ENCODE data around the gene SLC9A9.
A peak's percentile ranks its signal among the peaks of the same experiment; 100 is the strongest.

Gene SLC9A9

GRCh38 chr3:143859465-143860203, 11.4 kb upstream of the SLC9A9 start:
- Histone ChIP-seq H3K36me3 (ENCODE audit: control insufficient read depth in 4 of 4, insufficient read depth in 4 of 4, low read length in 3 of 4) (no peaks in the 10 kb centered on the region), H3K4me3 (ENCODE audit: control insufficient read depth in 1 of 7, extremely low read depth in 1 of 7, insufficient read depth in 4 of 7, low read depth in 2 of 7, low read length in 6 of 7) (no peak overlapping the region), H3K27ac (ENCODE audit: insufficient read depth in 1 of 2, low read depth in 1 of 2, low read length in 2 of 2, poor library complexity in 1 of 2, severe bottlenecking in 2 of 2) (no peak overlapping the region), H3K4me1 (ENCODE audit: control extremely low read depth in 1 of 4, control insufficient read depth in 4 of 4, insufficient read depth in 4 of 4, low read length in 3 of 4) (no peaks in the 10 kb centered on the region), H3K27me3 (replicated peaks in 2 of 5; ENCODE audit: control insufficient read depth in 4 of 5, insufficient read depth in 5 of 5, low read length in 4 of 5) (no peaks in the 10 kb centered on the region), H3K9me3 (ENCODE audit: control extremely low read depth in 1 of 5, control insufficient read depth in 4 of 5, insufficient read depth in 2 of 5, low read depth in 1 of 5, low read length in 4 of 5) (peaks cover 0 to 5% (median 1%) of the 10 kb centered on the region in 5 experiments)
- WGBS (ENCODE audit: insufficient coverage): 70% methylated on average over 2 of the region's 3 CpGs
- ChIA-PET POLR2A (no interaction called here), CTCF (no interaction called here)
- peak in 1 of 3 donors; percentile 10 for DNase-seq

GRCh38 chr3:143856252-143856970, 8.1 kb upstream of the SLC9A9 start:
- 100% methylated on average over 2 of the region's 9 CpGs for WGBS (ENCODE audit: insufficient coverage)
- ChIA-PET POLR2A (no interaction called here), CTCF (interaction anchor here (1.2 kb wide), 1 partner anchor 29 kb away, joined by 4 read pairs; no protein-coding TSS in a partner anchor)
- H3K9me3 ChIP-seq (ENCODE audit: control extremely low read depth in 1 of 5, control insufficient read depth in 4 of 5, insufficient read depth in 2 of 5, low read depth in 1 of 5, low read length in 4 of 5): peaks cover 0 to 5% (median 1%) of the 10 kb centered on the region in 5 experiments
- H3K4me1 ChIP-seq (ENCODE audit: control extremely low read depth in 1 of 4, control insufficient read depth in 4 of 4, insufficient read depth in 4 of 4, low read length in 3 of 4): no peaks in the 10 kb centered on the region
- no peaks in the 10 kb centered on the region for H3K36me3 ChIP-seq (ENCODE audit: control insufficient read depth in 4 of 4, insufficient read depth in 4 of 4, low read length in 3 of 4)
- DNase-seq: no peak
- H3K27ac ChIP-seq (ENCODE audit: insufficient read depth in 1 of 2, low read depth in 1 of 2, low read length in 2 of 2, poor library complexity in 1 of 2, severe bottlenecking in 2 of 2): no peak overlapping the region
- no peak overlapping the region for H3K4me3 ChIP-seq (ENCODE audit: control insufficient read depth in 1 of 7, extremely low read depth in 1 of 7, insufficient read depth in 4 of 7, low read depth in 2 of 7, low read length in 6 of 7)
- no peaks in the 10 kb centered on the region for H3K27me3 ChIP-seq (replicated peaks in 2 of 5; ENCODE audit: control insufficient read depth in 4 of 5, insufficient read depth in 5 of 5, low read length in 4 of 5)

DNA sequence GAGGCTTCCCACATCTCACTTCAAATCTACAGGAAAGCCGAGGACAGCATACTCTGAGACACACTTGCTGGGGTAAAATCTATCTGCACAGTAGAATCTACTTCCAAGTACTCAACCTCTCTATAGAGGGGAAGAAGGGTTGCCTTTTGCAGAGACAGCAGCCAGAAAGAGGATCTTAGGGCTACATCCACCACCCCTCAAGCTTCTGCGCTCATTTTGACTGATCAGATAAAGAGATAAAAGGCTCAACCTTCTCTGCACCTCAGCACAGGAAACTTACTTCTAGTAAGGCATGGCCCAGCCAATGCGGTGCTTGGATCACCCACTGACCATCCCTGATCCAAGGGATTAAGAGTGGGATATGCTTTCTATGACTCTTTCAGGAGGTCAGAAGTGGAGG, 6.9 kb upstream of the SLC9A9 start:
- WGBS (ENCODE audit: insufficient coverage): 80% methylated on average over 3 of the region's 3 CpGs
- POLR2A ChIA-PET: no interaction called here
- no peak overlapping the region for H3K27ac ChIP-seq (ENCODE audit: insufficient read depth in 1 of 2, low read depth in 1 of 2, low read length in 2 of 2, poor library complexity in 1 of 2, severe bottlenecking in 2 of 2)
- peaks cover 0 to 5% (median 1%) of the 10 kb centered on the region in 5 experiments for H3K9me3 ChIP-seq (ENCODE audit: control extremely low read depth in 1 of 5, control insufficient read depth in 4 of 5, insufficient read depth in 2 of 5, low read depth in 1 of 5, low read length in 4 of 5)
- no peak overlapping the region for H3K4me3 ChIP-seq (ENCODE audit: control insufficient read depth in 1 of 7, extremely low read depth in 1 of 7, insufficient read depth in 4 of 7, low read depth in 2 of 7, low read length in 6 of 7)
- DNase-seq: no peak
- no peaks in the 10 kb centered on the region for H3K36me3 ChIP-seq (ENCODE audit: control insufficient read depth in 4 of 4, insufficient read depth in 4 of 4, low read length in 3 of 4)
- no peaks in the 10 kb centered on the region for H3K4me1 ChIP-seq (ENCODE audit: control extremely low read depth in 1 of 4, control insufficient read depth in 4 of 4, insufficient read depth in 4 of 4, low read length in 3 of 4)
- no peaks in the 10 kb centered on the region for H3K27me3 ChIP-seq (replicated peaks in 2 of 5; ENCODE audit: control insufficient read depth in 4 of 5, insufficient read depth in 5 of 5, low read length in 4 of 5)
- CTCF ChIA-PET: interaction anchor here (1.2 kb wide), 1 partner anchor 30 kb away, joined by 4 read pairs; no protein-coding TSS in a partner anchor

DNA sequence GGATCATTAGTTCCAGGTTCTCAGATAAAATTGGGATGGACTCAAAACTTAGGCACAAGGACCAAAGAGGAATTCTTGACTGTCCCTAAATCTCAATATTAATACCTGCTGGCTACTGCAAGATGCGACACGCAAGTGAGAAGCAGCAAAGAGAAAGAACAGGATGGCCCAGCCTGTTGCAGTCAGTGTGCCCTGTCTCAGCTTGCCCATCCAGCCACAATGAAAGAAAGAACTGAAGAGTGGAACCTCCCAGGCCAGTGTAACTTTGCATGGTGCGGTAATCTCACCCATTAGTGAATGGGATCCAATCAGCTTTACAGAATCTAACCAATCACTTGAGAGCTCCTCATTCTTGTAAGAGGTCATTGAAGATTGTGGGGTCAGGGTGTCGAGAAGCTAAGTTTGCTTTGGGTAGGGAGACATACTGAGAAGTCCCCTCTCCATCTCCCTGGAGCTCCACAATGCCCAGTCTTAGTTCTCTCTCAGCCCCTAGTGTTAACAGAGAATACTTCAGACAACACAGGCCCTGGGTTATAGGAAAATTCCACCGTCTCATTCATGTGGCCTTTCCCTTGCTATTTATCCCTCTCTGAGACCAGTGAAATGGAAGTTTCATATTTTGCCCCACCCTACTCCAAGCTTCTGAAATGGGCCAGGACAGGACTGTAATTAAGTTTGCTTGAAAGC, 3.2 kb upstream of the SLC9A9 start:
- H3K27me3 ChIP-seq (replicated peaks in 2 of 5; ENCODE audit: control insufficient read depth in 4 of 5, insufficient read depth in 5 of 5, low read length in 4 of 5): no peaks in the 10 kb centered on the region
- H3K36me3 ChIP-seq (ENCODE audit: control insufficient read depth in 4 of 4, insufficient read depth in 4 of 4, low read length in 3 of 4): no peaks in the 10 kb centered on the region
- H3K4me1 ChIP-seq (ENCODE audit: control extremely low read depth in 1 of 4, control insufficient read depth in 4 of 4, insufficient read depth in 4 of 4, low read length in 3 of 4): peaks cover 0 to 11% (median 8%) of the 10 kb centered on the region in 4 experiments
- H3K9me3 ChIP-seq (ENCODE audit: control extremely low read depth in 1 of 5, control insufficient read depth in 4 of 5, insufficient read depth in 2 of 5, low read depth in 1 of 5, low read length in 4 of 5): no peaks in the 10 kb centered on the region
- ChIA-PET CTCF (no interaction called here), POLR2A (no interaction called here)
- H3K27ac ChIP-seq (ENCODE audit: insufficient read depth in 1 of 2, low read depth in 1 of 2, low read length in 2 of 2, poor library complexity in 1 of 2, severe bottlenecking in 2 of 2): no peak overlapping the region
- DNase-seq: no peak
- H3K4me3 ChIP-seq (ENCODE audit: control insufficient read depth in 1 of 7, extremely low read depth in 1 of 7, insufficient read depth in 4 of 7, low read depth in 2 of 7, low read length in 6 of 7): no peak overlapping the region
- 100% methylated on average over 3 of the region's 5 CpGs for WGBS (ENCODE audit: insufficient coverage)

DNA sequence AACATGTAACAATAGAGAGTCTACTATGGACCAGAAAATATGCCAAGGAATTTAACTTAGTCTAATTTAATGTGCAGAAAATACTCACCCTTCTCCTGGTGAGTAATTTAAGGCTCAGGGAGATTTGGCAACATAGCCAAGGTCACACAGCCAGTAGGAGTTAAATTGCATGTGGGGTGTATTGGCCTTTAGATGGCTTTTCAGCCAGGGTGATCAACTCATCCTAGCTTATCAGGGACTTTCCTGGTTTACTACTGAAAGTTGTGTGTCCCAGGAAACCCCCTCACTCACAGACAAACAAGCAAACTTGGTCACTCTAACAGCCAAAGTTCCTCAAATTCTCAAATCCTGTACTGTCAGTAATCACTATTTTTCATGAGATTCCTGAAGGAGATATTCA, 2.6 kb upstream of the SLC9A9 start:
- DNase-seq: no peak
- no peaks in the 10 kb centered on the region for H3K27me3 ChIP-seq (replicated peaks in 2 of 5; ENCODE audit: control insufficient read depth in 4 of 5, insufficient read depth in 5 of 5, low read length in 4 of 5)
- H3K4me1 ChIP-seq (ENCODE audit: control extremely low read depth in 1 of 4, control insufficient read depth in 4 of 4, insufficient read depth in 4 of 4, low read length in 3 of 4): peaks cover 0 to 11% (median 8%) of the 10 kb centered on the region in 4 experiments
- H3K9me3 ChIP-seq (ENCODE audit: control extremely low read depth in 1 of 5, control insufficient read depth in 4 of 5, insufficient read depth in 2 of 5, low read depth in 1 of 5, low read length in 4 of 5): no peaks in the 10 kb centered on the region
- no peak overlapping the region for H3K27ac ChIP-seq (ENCODE audit: insufficient read depth in 1 of 2, low read depth in 1 of 2, low read length in 2 of 2, poor library complexity in 1 of 2, severe bottlenecking in 2 of 2)
- no peaks in the 10 kb centered on the region for H3K36me3 ChIP-seq (ENCODE audit: control insufficient read depth in 4 of 4, insufficient read depth in 4 of 4, low read length in 3 of 4)
- H3K4me3 ChIP-seq (ENCODE audit: control insufficient read depth in 1 of 7, extremely low read depth in 1 of 7, insufficient read depth in 4 of 7, low read depth in 2 of 7, low read length in 6 of 7): no peak overlapping the region
- ChIA-PET CTCF (no interaction called here), POLR2A (no interaction called here)

DNA sequence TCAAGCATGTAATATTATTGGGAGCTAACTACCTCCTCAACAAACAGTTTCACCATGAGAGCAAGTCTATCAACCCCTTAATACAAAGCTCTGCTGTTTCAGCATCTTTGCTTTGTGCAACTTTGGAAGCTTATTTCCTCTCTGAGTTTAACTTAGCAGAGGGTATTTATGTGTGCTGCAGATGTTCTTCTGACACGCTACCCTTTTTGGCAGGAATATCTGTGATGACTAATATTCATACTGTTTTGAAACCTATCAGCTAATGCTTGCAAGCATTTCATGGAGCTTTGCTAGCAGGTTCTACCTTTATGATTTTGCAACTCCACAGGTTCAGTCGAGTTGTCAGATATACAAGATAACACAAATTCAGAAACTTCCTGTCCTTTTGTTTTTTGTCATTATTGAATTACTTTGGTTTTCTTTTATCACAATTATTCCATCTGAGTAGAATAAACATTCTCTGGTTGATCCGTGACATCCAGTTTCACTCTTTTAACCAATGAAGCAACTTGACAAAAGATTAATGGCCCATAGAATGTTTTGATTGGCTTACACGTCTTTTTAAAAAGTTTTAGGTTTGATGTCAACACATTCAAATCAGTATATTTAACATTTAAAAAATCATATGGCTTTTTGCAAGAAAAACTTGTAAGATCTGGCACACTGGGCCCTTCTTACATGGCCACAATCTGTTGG, 1.7 kb upstream of the SLC9A9 start:
- Histone ChIP-seq H3K9me3 (ENCODE audit: control extremely low read depth in 1 of 5, control insufficient read depth in 4 of 5, insufficient read depth in 2 of 5, low read depth in 1 of 5, low read length in 4 of 5) (no peaks in the 10 kb centered on the region), H3K36me3 (ENCODE audit: control insufficient read depth in 4 of 4, insufficient read depth in 4 of 4, low read length in 3 of 4) (no peaks in the 10 kb centered on the region), H3K4me1 (ENCODE audit: control extremely low read depth in 1 of 4, control insufficient read depth in 4 of 4, insufficient read depth in 4 of 4, low read length in 3 of 4) (peaks cover 0 to 11% (median 8%) of the 10 kb centered on the region in 4 experiments), H3K27ac (ENCODE audit: insufficient read depth in 1 of 2, low read depth in 1 of 2, low read length in 2 of 2, poor library complexity in 1 of 2, severe bottlenecking in 2 of 2) (no peak overlapping the region), H3K4me3 (ENCODE audit: control insufficient read depth in 1 of 7, extremely low read depth in 1 of 7, insufficient read depth in 4 of 7, low read depth in 2 of 7, low read length in 6 of 7) (no peak overlapping the region), H3K27me3 (replicated peaks in 2 of 5; ENCODE audit: control insufficient read depth in 4 of 5, insufficient read depth in 5 of 5, low read length in 4 of 5) (no peaks in the 10 kb centered on the region)
- ChIA-PET POLR2A (no interaction called here), CTCF (no interaction called here)
- DNase-seq: no peak
- WGBS (ENCODE audit: insufficient coverage): 100% methylated on average over 1 of the region's 4 CpGs

Measured in common myeloid progenitor, CD34-positive (primary cell).